OCI-LY7 (cell line): ENCODE results near the gene ELN.

Experiments
- CTCF ChIP-seq: fragments of 200-600 bp; sonication (generic); conservative IDR thresholded peaks from 2 replicates; pipeline ENCODE4 v1.5.1; 2014; ENCODE audit warnings: mild to moderate bottlenecking, antibody characterized with exemption, low read length, moderate library complexity, mixed read lengths
- EZH2phosphoT487 ChIP-seq: fragments of 200-600 bp; sonication (generic); IDR thresholded peaks from 2 replicates; pipeline ENCODE4 v1.6.1; 2018; ENCODE audit warnings: low read depth, borderline replicate concordance, mild to moderate bottlenecking, mixed run types, antibody characterized with exemption, low read length, moderate library complexity, mixed read lengths

- TF ChIP-seq CTCF (no peak), EZH2phosphoT487 (no peak)
Observed at GRCh38 chr7:74002474-74003017, 25.4 kb upstream of the ELN start.
